ENCODE measurements around the gene ZBTB39.
"Not testable (repeated sequence)": the region's sequence is repeated elsewhere in the genome, so short reads cannot be mapped to it uniquely, and the experiment has no call there.

ZBTB39 gene

GRCh38 chr12:57001448-57001906, 4.9 kb downstream of the ZBTB39 start:
- DNase-seq (ENCODE audit: low spot score) = peak; percentile 86

GRCh38 chr12:57000393-57000792, 6.0 kb downstream of the ZBTB39 start:
- no peak for DNase-seq (ENCODE audit: low spot score)

GRCh38 chr12:56999456-56999855, 6.9 kb downstream of the ZBTB39 start:
- DNase-seq (ENCODE audit: low spot score) = no peak

GRCh38 chr12:56998981-56999380, 7.4 kb downstream of the ZBTB39 start:
- DNase-seq (ENCODE audit: low spot score) = no peak

- DNase-seq (ENCODE audit: low spot score) = no peak
Measured at GRCh38 chr12:56998316-56998715, 8.0 kb downstream of the ZBTB39 start.

GRCh38 chr12:56996793-56997545, 9.4 kb downstream of the ZBTB39 start:
- no peak for DNase-seq (ENCODE audit: low spot score)

- no peak for DNase-seq (ENCODE audit: low spot score)
Measured at GRCh38 chr12:56995930-56996496, 10.3 kb downstream of the ZBTB39 start.

- DNase-seq (ENCODE audit: low spot score) = no peak
Measured at GRCh38 chr12:56995201-56995929, 11.0 kb downstream of the ZBTB39 start.

GRCh38 chr12:56994231-56994746, 12.1 kb downstream of the ZBTB39 start:
- no peak for DNase-seq (ENCODE audit: low spot score)

GRCh38 chr12:56993346-56993745, 13.0 kb downstream of the ZBTB39 start:
- no peak for DNase-seq (ENCODE audit: low spot score)

GRCh38 chr12:56991319-56992246, 14.8 kb downstream of the ZBTB39 start:
- DNase-seq (ENCODE audit: low spot score) = no peak

- no peak for DNase-seq (ENCODE audit: low spot score)
Measured at GRCh38 chr12:56990648-56991318, 15.6 kb downstream of the ZBTB39 start.

- DNase-seq (ENCODE audit: low spot score) = no peak
Measured at GRCh38 chr12:56989861-56990610, 16.3 kb downstream of the ZBTB39 start.

- no peak for DNase-seq (ENCODE audit: low spot score)
Measured at GRCh38 chr12:56988207-56988739, 18.1 kb downstream of the ZBTB39 start.

- DNase-seq (ENCODE audit: low spot score) = peak; percentile 89
Measured at GRCh38 chr12:56987551-56988053, 18.7 kb downstream of the ZBTB39 start.

GRCh38 chr12:56987011-56987410, 19.3 kb downstream of the ZBTB39 start:
- no peak for DNase-seq (ENCODE audit: low spot score)

GRCh38 chr12:56985714-56986113, 20.6 kb downstream of the ZBTB39 start:
- not testable (repeated sequence) for DNase-seq (ENCODE audit: low spot score)

- DNase-seq (ENCODE audit: low spot score) = no peak
Measured at GRCh38 chr12:56983386-56983785, 23.0 kb downstream of the ZBTB39 start.

GRCh38 chr12:56982578-56983236, 23.6 kb downstream of the ZBTB39 start:
- not testable (repeated sequence) for DNase-seq (ENCODE audit: low spot score)
